Fibroblast of skin of right biceps (primary cell): Measurements from ENCODE around the gene CLVS2.

Experiments used
- DNase-seq: peaks from one replicate; pipeline ENCODE4 v3.0.0-alpha.2; 2013

Gene CLVS2

GRCh38 chr6:123027408-123027807 is 31.4 kb downstream of the CLVS2 start:
- DNase-seq, result no peak

DNA sequence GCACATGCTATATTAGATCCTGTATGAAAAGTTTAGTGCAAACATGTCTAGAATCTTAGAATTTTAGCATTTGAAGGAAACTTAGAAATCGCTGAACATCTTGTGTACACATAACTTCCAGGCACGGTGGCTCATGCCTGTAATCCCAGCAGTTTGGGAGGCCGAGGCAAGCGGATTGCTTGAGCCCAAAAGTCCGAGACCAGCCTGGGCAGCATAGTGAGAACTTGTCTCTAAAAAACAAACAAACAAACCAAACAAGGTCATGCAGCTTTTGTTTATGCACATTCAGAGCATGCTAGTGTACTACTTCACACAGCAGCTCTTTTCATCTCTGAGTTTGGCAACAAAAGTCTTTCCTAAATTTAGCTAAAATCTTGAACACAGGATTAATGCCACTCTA is 32.2 kb downstream of the CLVS2 start:
- no peak for DNase-seq

DNA sequence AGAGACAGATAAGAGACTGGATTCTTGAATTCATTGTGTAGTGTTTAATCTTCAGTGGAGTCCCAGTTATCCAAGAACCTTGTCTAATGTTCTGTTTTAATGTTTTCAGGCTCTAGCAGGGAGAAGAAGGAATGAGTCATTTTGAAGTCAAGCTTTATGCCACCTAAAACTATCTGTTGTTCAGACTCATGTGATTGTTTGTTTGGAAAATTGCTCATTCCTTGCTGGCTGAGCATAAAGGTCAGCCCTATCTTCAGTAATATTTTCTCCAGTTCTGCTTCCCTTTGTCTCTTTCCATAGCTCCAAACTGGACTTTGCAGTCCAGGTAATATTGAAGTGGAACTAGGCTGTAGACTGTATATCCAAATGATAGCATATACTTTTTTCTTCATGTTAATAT is 34.2 kb downstream of the CLVS2 start:
- no peak for DNase-seq

DNA sequence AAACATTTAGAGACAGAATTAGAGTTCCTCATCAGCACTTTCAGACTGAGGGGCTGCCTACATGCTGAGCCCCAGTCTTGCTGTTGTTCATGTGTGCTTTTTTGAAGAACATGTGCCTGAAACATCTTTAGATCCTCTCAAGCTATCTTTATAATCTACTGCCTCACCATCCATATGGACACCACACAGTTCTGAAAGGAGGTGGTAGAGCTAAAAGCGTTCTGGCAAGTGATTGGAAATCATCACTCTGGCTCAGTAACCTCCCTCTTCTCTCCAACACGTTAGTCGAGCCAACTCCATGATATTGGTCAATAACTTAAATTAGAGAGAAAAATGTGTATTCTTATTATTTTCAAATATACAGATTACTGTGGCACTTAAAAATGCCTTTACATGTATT is 40.6 kb downstream of the CLVS2 start:
- no peak for DNase-seq

DNA sequence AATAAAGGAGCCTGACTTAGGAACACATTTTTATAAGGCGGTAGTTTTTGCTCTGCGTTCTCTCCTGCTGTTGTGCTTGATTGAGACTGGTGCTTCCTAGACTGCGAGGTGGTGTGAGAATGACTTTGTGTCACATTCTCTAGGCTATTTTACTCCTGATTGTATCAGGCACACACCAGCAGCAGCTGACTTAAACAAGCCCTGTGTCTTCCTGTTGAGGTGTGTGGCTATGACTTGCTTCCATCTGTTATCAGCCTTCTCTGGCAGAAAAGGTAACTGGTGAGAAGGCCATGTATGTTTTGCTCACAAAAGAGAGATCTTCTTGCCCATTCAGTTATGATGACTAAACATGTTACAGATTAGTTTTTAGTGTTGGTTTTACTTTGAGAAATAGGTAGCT is 43.4 kb downstream of the CLVS2 start:
- no peak for DNase-seq

- DNase-seq, result no peak
These were observed 46.4 kb downstream of the CLVS2 start for GRCh38 chr6:123042401-123042800.

- no peak for DNase-seq
These were observed 48.4 kb downstream of the CLVS2 start for GRCh38 chr6:123044341-123044860.

DNA sequence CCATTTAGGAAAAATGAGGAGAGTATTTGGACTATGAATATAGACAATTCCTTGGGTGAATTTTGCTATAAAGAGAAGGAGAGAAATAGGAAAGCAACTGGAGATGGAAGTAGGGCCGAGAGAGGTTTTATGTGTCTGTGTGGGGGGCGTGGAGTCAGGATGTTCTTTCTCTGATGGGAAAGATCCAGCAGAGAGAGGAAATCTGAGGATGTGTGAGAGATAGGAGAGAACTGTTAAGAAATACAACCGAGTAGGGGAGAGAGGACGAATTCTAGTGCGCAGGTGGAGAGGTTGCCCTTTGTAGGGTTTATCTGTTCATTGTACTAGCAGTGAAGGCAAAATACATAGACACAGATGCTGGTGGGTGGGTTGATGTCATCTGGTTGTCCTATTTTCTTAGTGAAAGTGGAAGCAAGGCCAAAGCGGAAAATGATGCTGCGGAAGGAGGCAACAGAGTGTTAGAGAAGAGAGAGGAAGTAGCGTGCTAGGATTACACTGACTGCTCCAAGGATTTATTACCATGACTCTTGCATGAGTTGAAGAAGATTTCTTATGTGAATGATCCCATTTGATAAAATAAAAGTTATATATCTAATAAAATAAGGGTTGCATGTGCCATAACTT is 57.7 kb downstream of the CLVS2 start:
- no peak for DNase-seq

GRCh38 chr6:123055256-123055655 is 59.2 kb downstream of the CLVS2 start:
- no peak for DNase-seq

GRCh38 chr6:123062670-123063069 is 66.6 kb downstream of the CLVS2 start:
- DNase-seq, result no peak

GRCh38 chr6:123064038-123064437 is 68.0 kb downstream of the CLVS2 start:
- no peak for DNase-seq

- DNase-seq, result no peak
These were observed 78.6 kb downstream of the CLVS2 start for GRCh38 chr6:123074616-123075015.

- no peak for DNase-seq
These were observed 89.4 kb downstream of the CLVS2 start for GRCh38 chr6:123085403-123085802.

- DNase-seq, result no peak
These were observed 93.2 kb downstream of the CLVS2 start for GRCh38 chr6:123089226-123089625.

DNA sequence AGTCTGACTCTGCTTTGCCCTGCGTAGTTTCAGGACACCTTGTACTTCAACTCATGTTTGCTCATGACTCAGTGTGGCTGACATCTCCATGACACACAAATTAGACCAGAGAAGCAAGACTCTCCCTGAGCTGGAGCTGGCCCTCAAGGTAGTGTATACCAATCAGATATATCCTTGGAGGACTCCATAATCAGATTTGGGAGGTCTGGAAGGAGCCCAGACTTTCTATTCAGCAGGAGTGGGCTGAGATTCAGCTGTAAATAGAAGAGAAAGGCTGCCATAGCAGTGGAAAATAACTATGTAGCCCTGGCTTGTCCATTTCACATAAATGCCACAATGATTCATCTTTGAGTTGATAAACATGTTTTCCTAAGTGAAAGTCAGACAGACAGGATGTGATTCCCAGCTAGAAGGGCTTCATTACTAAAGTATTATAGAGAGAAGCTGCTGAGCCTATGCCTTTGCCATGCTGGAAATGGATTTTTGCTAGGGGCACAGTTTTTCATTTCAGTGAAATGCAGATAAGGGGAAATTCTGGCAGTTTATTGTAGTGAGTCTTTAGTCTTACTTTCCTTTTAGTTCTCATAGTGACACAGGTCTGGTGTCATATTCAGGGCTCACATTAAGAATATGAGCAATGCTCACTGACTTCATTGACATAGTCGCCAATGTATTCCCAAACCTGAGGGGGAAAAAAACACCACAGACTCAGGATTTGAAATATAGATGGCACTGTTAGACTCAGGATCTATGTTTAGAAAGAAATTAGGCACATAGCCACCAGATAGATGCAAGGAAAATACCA is 95.3 kb downstream of the CLVS2 start:
- DNase-seq, result peak; percentile 0

DNA sequence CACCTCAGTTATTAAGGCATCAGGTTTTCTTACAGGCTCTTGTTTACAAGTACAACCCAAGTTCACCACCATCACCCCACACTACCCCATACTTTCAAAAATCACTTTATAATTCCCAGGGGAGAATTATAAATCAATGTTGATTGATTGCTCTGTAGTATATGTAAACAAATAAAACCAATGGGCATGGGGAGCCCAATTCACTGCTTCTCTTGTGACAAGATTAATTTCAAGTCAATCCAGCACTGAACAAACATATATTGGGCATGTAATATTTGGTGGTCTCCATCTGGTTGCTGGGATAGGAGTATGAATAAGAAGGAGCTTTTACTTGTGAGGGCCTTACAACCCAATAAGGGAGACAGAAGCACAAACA is 95.8 kb downstream of the CLVS2 start:
- no peak for DNase-seq

DNA sequence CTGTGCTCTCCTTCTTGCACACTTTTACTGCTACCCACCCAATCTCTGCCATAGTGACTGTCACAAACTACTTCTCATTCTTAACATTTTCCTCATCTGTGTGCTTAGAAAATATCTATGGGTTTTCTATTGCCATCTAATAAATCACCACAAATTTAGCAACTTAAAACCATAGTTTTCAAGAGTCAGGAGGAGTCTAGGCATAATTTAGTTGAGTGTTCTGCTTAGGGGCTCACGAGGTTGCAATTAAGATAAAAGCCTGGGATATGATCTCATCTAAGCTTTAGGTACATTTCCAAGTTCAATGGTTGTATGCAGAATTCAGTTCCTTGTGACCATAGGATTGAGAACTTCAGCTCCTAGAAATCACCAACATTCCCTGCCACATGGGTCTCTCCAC is 98.8 kb downstream of the CLVS2 start:
- DNase-seq, result no peak

DNA sequence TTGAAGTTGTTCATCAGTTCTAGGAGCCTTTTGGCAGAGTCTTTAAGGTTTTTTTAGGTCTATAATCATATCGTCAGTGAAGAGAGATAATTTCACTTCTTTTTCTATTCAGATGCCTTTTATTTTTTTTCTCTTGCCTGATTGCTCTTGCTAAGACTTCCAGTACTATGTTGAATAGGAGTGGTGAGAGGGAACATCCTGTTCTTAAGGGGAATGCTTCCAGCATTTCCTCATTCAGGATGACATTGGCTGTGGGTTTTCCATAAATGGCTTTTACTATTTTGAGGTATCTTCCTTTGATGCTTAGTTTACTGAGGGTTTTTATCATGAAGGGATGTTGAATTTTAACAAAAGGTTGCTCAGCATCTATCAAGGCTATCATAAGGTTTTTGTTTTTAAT is 109.5 kb downstream of the CLVS2 start:
- no peak for DNase-seq

GRCh38 chr6:123116370-123116769 is 120.3 kb downstream of the CLVS2 start:
- no peak for DNase-seq

- no peak for DNase-seq
These were observed 121.3 kb downstream of the CLVS2 start for GRCh38 chr6:123117145-123117908.

DNA sequence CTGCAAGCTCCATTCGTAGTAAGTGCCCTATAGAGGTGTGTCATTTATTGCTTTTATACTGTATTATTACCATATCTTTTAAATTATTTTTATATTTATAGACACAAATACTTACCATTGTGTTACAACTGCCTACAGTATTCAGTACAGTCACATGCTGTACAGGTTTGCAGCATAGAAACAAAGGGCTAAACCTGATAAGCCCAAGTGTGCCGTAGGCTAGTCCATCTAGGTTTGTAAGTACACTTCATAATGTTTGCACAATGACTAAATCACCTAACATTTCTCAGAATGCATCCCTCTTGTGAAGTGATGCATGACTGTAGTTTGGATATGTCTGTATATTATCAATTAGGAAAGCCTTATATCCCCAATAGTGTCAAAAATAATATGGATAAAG is 122.8 kb downstream of the CLVS2 start:
- no peak for DNase-seq
